GM12872 (cell line): ENCODE measurements around the gene MRPL37.

Source experiments
- TF ChIP-seq, protein P1 (sequence below): IDR thresholded peaks from 3 replicates; pipeline ENCODE4 v1.5.1; 2011; ENCODE audit warnings: low read depth, mild to moderate bottlenecking, low read length, moderate library complexity; ENCODE audit not compliant: insufficient read depth

MRPL37 gene

DNA sequence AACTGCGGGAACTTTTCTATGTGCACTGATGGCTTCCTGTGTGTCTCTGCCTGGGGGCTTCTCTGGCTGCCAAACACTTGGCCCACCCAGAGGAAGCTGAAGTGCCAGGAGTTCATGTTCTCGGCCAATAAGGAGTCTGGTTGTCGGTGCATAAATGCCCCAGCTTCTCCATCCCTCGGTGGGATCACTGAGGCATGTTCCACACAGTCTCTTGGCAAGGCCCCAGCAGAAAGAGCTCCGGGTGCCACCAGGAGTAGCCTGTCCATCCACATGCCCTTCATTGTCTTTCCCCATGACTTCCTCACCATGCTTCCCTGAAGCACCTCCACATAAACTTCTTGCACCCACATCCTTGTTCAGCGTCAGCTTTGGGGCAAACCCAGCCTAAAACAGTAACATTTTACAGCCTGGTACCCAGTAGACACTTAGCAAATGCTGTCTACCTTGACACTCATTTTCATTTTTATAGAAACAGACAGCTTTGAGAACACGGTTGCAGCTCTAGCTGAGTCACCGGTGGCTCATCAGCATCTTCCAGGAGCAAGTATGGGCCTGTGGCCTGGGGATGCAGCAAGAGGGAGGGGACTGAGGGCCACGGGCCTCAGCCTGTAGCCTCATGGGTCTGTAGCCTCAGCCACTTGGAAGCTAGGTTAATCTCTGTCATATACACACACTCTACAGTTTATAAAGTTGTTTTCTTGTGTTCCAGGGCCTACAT is 32.4 kb upstream of the MRPL37 start:
- TF ChIP-seq, protein P1, sequence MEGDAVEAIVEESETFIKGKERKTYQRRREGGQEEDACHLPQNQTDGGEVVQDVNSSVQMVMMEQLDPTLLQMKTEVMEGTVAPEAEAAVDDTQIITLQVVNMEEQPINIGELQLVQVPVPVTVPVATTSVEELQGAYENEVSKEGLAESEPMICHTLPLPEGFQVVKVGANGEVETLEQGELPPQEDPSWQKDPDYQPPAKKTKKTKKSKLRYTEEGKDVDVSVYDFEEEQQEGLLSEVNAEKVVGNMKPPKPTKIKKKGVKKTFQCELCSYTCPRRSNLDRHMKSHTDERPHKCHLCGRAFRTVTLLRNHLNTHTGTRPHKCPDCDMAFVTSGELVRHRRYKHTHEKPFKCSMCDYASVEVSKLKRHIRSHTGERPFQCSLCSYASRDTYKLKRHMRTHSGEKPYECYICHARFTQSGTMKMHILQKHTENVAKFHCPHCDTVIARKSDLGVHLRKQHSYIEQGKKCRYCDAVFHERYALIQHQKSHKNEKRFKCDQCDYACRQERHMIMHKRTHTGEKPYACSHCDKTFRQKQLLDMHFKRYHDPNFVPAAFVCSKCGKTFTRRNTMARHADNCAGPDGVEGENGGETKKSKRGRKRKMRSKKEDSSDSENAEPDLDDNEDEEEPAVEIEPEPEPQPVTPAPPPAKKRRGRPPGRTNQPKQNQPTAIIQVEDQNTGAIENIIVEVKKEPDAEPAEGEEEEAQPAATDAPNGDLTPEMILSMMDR, result no peak

DNA sequence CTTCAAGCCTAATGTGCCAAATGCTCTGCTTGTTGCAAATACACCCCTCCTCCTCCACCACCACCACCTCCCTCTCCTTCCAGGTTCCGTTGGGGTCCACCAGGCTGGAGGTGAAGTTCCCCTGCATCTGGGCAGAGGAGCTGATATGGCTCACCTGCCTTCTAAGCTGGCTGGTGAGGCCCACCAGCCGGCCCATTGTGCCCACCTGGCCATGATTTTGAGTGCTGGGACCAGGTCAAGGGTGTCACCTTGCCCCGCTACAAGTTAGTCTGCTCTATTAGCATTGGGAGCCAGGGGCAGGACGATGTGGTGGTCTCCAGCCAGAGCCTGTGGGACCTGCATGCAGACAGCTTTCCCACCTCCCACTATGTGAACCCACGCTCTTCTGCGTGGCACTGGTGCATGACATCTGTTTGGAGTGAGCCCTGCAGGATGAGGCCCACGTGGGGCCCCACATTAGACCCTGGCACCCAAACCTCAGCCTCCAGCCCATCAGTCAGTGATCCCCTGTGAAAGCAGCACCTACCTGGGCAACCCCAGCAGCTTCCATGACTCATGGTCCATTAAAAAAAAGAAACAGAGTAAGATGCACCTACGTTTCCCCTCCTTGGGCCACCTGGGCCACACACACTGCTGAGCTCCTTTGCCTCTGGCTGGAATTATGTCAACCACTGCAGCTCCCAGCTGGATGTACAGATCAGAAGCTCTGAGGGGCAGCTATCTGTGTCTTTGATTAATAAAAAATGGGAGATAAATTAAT is 31.6 kb upstream of the MRPL37 start:
- TF ChIP-seq, protein P1, result no peak

DNA sequence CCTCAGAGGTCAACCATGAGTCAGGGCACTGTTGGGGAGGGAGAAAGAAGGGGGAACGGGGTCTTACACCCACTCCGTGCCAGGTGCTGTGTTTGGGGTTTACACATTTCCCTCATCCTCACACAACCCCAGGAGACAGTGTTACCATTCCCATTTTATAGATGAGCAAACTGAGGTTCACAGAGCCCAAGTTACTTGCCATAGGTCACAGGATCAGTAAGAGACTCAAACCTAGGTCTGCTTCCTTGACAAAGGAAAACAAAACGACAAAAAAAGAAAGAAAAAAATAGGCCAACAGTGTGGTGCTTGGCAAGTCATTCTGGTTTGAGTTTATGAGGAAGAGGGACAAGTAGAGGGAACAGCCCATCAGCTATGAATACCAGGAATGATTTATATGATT is 30.9 kb upstream of the MRPL37 start:
- TF ChIP-seq, protein P1, result no peak

DNA sequence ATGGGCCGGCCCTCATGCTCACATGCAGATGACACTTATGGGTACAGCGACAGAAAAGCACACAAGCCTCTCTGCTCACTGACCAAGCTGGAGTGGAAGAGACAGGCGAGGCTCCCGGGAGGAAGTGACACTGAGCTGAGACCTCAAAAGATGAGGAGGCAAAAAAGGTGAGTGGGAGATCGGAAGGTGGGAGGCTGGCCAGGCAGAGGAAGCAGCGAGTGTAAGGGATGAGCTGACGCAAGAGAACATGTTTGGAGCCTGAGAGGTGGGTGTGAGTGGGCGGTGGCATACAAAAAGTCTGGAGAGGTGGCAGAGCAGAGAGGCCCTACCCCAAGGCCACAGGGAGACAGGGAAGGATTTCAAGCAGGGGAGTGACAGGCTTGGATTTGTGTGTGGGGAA is 29.0 kb upstream of the MRPL37 start:
- TF ChIP-seq, protein P1, result no peak

DNA sequence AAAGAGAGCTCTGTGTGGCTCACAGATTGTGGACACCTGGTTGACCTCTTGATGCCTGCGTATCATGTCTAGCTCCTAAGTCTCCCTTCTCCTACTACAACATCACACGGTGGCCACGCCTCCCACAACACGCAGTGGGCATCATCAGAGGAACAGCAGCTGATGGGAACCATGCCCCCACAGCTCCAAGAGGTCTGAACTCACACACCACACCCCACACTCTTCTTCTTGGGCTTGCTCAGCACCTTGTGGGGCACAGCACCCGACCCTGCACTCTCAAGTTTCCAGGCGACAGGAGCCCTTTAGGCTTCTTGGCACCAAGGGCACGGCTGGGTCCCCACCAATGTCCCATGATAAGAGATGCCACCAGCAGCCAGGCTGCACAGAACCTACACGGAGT is 28.4 kb upstream of the MRPL37 start:
- TF ChIP-seq, protein P1, result no peak

DNA sequence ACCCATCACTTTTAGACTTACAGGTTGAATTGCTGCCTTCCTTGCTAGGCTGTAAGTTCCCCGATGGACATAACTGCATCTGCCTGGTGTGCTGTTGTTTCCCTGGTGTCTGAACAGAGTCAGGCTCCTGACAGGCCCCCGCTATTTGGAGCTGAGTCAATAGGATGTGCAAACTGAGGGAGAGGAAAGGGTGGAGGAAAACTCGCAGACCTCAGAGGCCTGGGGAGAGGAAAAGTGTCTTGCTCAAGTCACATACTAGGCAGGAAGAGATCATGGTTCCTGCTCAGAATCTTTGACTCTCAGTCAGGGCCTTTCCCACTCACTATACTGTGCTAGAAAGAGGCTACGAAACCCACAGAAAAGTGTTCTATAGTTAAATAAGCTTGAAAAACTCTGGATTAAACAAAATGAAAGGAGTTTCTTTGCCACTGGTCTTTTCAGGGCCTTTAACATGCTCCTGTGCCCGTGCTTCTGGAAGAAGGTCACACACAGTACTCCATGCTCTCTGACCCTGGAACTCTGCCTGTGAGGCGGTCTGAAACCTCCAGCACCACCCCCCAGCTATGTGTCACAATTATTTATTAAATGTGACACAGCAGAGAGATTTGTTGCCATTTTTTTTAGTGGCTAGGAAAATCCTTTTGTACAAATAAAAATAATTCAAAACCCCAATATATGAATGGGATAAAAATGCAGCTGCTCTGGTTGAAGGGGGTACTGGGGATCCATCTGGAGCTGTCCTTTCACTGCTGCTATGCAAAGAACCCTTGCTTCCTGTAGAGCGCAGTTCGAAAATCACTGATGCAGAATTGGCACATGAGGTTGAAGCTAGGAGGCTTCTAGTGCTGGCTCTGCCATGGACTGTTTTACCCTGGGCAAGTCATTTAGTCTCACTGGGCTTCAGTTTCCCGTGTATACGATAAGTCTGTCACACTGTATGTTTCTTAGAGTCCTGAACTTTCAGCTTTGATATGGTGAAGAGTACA is 27.1 kb upstream of the MRPL37 start:
- TF ChIP-seq, protein P1, result no peak

DNA sequence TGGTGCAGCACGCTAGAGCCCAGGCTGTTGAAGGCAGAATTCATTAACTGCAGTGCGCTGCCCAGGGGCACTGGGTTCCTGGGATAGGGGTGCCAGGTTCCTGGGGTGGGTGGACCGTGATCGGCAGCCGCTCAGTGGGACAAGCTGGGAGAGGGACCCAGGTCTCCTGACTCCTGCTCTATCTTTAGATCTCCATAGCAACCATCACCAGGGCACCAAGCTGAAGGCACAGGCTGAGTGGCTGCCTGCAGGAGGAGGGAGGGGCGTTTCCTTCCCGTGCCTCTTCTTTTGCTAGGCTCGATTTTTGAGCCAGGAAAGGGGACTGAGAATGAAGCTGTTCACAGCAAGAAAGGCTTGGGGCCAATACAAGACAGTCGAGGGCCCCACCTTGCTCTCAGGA is 26.3 kb upstream of the MRPL37 start:
- TF ChIP-seq, protein P1, result no peak
